Neural progenitor cell (in vitro differentiated cells): Measurements from ENCODE around the gene MAP3K13.

ENCODE experiments used
- EZH2 ChIP-seq: fragments of 200-600 bp; sonication (generic); IDR thresholded peaks from 2 replicates; pipeline ENCODE4 v1.6.1; 2017; ENCODE audit warnings: antibody characterized with exemption, mild to moderate bottlenecking, moderate library complexity
- EZH2phosphoT487 ChIP-seq: fragments of 200-600 bp; sonication (generic); IDR thresholded peaks from 2 replicates; pipeline ENCODE4 v1.6.1; 2017; ENCODE audit warnings: antibody characterized with exemption
- TF ChIP-seq, protein P1 (sequence below): fragments of 200-600 bp; sonication (generic); IDR thresholded peaks from 2 replicates; pipeline ENCODE4 v1.5.1; 2017; ENCODE audit warnings: antibody characterized with exemption, mild to moderate bottlenecking

DNA sequence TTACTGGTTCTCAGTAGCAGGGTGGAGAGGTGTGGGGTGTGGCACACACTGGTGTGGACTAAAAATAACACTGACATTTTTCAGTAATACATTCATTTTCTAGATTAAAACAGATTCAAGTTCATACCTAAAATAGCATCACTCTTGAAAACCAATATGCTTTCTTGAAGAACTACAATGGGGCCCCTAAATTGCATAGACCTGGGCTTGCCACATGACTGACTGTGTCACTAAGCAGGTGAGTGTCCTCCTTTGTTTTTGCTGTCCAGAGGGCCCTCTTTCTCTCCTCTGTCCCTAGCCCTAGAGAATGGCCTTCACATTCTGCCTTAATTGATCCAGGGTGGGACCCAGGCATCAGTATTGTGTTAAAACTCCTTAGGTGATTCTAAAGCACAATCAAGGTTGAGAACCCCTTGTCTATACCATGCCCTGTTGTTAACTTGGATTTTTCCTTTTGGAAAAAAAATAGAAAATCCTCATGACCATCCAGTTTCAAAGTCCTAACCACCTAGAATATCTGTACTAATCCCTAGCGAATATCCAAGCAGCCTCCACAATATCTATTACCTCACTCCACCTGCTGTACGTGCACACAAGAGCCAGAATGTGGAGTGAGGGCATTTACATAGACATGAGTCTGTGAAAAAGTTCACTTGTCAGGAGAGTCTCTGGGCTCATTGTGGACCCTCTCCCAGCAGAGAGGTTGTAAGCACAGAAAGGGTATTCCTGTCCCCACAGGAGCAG, 154.6 kb downstream of the MAP3K13 start:
- TF ChIP-seq, protein P1, sequence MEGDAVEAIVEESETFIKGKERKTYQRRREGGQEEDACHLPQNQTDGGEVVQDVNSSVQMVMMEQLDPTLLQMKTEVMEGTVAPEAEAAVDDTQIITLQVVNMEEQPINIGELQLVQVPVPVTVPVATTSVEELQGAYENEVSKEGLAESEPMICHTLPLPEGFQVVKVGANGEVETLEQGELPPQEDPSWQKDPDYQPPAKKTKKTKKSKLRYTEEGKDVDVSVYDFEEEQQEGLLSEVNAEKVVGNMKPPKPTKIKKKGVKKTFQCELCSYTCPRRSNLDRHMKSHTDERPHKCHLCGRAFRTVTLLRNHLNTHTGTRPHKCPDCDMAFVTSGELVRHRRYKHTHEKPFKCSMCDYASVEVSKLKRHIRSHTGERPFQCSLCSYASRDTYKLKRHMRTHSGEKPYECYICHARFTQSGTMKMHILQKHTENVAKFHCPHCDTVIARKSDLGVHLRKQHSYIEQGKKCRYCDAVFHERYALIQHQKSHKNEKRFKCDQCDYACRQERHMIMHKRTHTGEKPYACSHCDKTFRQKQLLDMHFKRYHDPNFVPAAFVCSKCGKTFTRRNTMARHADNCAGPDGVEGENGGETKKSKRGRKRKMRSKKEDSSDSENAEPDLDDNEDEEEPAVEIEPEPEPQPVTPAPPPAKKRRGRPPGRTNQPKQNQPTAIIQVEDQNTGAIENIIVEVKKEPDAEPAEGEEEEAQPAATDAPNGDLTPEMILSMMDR = no peak
- no peak for TF ChIP-seq EZH2phosphoT487
- no peak for TF ChIP-seq EZH2
